ENCODE measurements around the gene UBR1.
"Not testable (repeated sequence)": the region's sequence is repeated elsewhere in the genome, so short reads cannot be mapped to it uniquely, and the experiment has no call there.

UBR1 gene

DNA sequence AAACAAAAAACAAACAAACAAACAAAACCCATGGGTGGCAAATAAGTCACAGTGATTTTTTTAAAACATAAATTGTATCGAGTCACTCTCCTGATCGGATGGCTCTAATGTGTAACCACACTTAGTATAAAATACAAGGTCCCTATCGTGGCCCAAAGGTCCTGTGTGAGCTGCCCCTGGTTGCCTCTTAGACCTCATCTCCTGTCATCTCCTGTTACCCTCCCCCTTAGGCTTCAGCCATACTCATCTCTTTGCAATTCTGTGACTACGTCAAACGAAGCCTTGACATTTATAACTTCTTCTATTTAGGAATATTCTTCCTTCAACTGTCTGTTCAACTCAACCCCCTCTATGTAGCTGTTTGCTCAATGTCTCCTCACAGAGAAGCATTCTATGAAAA lies 141.4 kb downstream of the UBR1 start:
- no peak for DNase-seq

DNA sequence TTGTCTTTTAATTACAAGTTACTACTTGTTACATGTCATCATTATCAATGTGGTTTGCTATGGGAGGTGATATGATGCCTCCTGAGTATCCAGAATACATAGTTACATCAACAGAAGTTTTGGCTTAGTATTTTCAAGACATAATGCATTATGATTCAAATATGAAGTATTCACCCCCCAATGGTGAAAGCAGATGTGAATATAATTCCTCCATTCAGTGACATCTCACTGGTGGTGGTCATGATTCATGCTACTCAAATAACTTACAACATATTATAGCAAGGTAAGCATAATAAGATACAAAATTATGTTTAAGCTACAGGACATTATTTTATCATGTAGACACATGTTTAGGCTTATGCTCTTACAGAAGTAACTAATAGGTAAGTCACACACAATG lies 150.3 kb downstream of the UBR1 start:
- no peak for DNase-seq

GRCh38 chr15:42954291-42954690 lies 151.5 kb downstream of the UBR1 start:
- no peak for DNase-seq

- not testable (repeated sequence) for DNase-seq
These were observed 156.9 kb downstream of the UBR1 start for GRCh38 chr15:42948898-42949297.

- no peak for DNase-seq
These were observed 165.3 kb downstream of the UBR1 start for GRCh38 chr15:42940527-42940926.

GRCh38 chr15:42939841-42940240 lies 166.0 kb downstream of the UBR1 start:
- no peak for DNase-seq

GRCh38 chr15:42937143-42937542 lies 168.7 kb downstream of the UBR1 start:
- no peak for DNase-seq

DNA sequence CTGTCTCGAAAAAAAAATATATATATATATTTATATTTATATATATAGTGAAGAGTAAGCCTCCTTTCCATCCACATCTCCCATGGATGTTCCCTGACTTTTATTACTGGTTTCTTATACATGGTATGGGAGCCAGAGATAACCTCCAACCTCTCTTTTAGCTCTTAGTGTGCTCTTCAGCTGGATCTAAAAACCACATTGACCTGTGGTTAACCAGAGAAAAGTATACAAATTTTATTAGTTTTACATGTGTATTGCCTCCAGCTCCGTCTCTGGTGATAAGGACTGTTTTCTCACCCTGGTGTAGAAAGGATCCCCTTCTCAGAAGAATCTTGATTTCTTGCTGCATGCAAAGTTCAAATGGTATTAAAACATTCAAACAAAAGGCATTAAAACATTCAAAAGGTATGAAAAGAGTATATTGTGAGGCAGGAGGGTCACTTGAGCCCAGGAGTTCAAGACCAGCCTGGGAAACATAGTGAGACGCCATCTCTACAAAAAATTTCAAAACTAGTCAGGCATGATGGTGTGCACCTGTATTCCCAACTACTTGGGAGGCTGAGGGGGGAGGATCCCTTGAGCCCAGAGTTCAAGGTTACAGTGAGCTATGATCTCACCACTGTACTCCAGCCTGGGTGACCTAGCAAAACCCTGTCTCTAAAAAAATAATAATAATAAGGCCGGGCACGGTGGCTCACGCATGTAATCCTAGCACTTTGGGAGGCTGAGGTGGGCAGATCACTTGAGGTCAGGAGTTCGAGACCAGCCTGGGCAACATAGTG lies 171.8 kb downstream of the UBR1 start:
- no peak for DNase-seq

- no peak for DNase-seq
These were observed 172.9 kb downstream of the UBR1 start for GRCh38 chr15:42932833-42933515.

DNA sequence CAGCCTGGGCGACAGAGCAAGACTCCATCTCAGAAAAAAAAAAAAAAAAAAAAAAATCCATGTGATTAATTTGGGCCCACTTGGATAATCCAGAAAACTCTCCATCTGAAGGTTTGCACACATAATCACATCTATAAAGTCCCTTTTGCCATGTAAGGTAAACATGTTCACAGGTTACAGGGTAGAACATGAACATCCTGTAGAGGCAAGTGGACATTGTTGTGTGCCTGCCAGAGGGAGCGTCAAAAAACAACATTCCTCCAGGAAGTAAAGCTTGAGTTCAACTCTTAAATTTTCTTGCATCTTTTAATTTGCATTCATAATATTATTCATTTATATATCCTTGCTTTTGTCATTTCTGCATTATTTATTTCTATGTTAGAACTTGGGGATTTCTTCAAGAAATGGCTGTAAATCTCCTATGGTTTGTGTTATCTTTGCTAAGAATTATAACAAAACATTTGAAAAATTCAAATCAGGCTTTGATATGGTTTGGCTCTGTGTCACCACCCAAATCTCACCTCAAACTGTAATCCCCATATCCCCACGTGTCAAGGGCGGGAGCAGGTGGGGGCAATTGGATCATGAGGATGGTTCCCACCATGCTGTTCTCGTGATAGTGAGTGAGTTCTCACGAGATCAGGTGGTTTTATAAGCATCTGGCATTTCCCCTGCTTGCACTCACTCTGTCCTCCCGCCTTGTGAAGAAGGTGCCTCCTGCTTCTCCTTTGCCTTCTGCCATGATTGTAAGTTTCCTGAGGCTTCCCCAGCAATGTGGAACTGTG lies 173.9 kb downstream of the UBR1 start:
- no peak for DNase-seq

DNA sequence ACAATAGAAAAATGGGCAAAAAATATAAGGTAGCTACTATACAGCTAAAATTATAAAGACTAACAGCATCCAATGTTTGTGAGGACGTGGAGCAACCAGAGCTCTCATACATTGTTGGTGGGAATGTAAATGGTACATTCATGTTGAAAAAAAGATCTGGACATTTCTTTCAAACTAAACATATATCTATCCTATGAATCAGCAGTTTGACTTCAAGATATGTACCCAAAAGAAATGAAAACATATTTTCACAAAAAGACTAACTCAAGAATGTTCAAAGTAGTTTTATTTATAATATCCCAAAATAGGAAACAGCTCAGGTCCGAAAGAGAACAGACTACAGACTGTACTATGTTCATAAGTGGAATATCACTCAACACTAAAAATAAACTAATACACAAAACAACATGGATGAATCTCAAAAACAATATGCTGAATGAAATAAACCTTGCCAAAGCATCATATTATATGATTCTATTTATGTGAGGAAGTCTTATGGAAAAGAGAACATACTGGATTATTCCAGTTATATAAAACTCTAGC lies 176.5 kb downstream of the UBR1 start:
- DNase-seq = no peak

- DNase-seq = no peak
These were observed 184.5 kb downstream of the UBR1 start for GRCh38 chr15:42921342-42921731.

DNA sequence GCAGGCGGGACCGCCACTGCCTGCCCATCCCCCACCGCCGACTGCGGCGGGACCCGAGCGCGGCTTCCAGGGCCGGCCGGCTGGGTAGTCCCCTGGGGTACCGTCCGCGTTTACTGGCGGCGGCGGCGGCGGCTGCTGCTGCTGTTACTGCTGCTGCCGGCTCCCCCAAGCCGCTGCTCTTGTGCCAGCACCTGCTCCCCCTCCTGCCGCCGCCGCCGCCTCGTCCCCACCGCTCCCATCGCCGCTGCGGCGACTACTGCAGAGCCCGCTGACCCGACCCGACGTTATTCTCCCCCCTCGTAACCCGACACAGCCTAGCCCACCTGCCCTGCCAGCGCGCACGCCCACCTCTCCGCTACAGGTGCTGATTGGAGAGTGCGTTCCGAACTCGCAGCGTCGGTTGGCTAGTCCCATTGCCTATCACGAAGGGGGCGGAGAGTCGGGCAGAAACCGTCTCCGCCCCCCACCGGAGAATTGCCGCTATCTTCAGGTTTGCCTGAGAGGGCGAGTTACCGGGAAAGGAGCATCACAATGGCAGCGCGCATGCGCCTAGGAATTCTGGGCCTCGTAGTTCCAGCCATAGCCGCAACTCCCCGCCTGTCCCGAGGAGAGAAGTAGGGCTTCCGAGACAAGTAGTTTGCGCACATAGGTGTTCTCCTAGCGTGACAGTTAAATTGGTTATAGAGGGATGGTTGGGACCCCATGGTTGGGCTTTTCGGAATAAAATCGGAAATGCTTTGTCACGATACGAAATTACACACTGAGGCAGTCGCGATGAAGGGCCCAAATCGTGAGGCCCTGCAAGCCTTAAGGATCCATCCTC lies 185.1 kb downstream of the UBR1 start, which contains the start of gene TTBK2:
Gene TTBK2 (minus strand): TSS at position 260 of the 823 bp plus-strand sequence. CDS start 42,161 bp downstream, outside the sequence.
- DNase-seq = no peak

DNA sequence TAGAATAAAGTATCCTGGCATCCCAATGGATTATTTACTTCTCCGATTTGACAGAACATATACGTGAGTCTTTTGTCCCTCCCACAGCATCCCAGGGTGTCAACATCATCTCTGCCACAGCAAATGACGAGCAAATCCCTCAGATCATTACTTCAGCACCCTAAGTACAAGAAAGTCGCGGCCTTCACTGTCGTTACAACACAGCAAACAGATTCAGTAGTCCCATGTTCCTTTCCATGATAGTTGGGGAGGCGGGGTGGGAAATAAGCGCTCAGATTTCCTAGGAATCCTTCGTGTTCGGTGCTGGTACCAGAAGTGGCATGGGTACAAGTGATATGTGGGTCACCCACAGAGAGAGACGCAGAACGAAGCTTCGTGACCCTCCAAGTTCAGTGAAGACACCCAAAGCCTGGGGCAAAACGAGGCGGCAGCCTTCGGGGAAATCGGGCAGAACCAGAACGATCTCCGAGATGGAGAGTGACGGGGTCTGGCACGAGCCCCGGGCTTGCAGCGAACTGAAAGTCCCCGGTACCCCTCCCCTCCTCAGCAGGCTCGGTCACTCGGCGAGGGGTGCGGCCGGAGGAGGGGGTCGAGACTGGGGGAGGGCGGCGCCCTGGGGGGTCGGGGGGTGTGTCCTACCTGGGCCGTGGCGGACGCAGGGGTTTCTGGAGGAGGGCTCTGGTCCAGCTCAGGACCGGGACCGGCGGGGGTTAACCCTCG lies 185.9 kb downstream of the UBR1 start:
- no peak for DNase-seq

DNA sequence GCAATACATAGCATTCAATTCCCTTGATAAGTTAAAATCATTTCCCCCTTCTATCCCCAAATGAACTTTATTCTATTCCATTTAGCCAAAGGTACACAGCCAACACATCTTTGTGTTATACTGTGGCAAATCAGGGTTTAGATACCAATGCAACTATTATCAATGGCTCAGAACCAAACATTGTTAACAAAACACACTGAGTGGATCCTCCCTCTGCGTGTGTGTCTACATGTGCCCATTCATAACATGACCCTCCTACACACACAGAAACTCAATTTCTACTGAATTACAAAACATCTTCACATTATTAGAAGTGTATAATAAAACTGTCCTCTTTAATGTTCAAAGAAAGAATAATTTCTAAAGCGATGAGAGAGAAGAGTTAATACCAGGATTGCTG lies 186.5 kb downstream of the UBR1 start:
- DNase-seq = no peak

DNA sequence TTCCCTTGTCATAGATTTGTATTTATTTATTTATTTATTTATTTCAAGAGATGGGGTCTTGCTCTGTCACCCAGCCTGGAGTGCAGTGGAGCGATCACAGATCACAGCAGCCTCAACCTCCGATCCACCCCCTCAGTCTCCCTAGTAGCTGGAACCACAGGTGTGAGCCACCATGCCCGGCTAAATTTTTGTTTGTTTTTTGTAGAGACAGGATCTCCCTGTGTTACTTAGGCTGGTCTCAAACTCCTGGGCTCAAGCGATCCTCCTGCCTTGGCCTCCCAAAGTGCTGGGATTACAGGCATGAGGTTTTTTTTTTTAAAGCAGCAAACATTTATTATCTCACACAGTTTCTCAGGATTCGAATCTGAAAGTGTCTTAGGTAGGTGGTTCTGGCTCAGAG lies 187.8 kb downstream of the UBR1 start:
- DNase-seq = no peak

DNA sequence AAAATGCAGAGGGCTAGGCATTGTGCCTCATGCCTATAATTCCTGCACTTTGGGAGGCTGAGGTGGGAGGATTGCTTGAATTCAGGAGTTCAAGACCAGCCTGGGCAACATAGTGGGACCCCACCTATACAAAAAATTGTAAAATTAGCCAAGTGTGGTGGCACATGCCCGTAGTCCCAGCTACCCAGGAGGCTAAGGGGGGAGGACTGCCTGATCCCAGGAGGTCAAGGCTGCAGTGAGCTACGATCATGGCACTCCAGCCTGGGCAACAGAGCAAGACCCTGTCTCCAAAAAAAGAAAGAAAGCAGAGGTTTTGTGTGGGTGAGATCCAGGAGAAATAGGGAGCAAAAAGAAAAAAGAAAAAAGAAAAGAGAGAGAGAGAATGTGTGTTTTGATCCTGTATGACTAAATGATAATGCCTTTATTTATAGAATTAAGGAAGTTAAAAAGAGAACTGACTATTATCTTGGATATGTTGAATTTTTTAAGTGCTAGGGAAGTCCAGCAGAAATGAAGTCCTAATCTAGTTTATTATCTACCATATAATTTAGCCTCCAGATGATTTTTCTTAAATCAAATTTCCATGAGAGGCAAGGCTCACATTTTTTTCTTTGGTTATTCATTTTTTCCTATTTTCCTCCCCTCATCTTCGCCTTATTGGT lies 190.1 kb downstream of the UBR1 start:
- DNase-seq = no peak

- no peak for DNase-seq
These were observed 190.9 kb downstream of the UBR1 start for GRCh38 chr15:42914728-42915497.

- DNase-seq = no peak
These were observed 194.7 kb downstream of the UBR1 start for GRCh38 chr15:42911058-42911592.

GRCh38 chr15:42908538-42908937 lies 197.3 kb downstream of the UBR1 start:
- no peak for DNase-seq
